Heart left ventricle (tissue), 16 donors: ENCODE data around the gene CCR3. TPM values are rescaled to one million over a fixed set of nuclear protein-coding genes. Genes with fewer than 3 reads are reported as not detected.

ENCODE experiments used
- ATAC-seq, 4 donors: fragments of 200-7000 bp; cut with Tn5 transposase; one replicate each; pipeline ENCODE4 v1.9.1; 2020 to 2022; ENCODE audit warnings: moderate library complexity in 4 of 4, mild to moderate bottlenecking in 3 of 4, moderate number of reproducible peaks in 1 of 4
- DNase-seq, 5 donors: peaks; one replicate each; pipeline ENCODE4 v3.0.0-alpha.2; 2020
- H3K27ac ChIP-seq, 12 donors: fragments of 200-600 bp; sonication (generic) in 4 of 12; one replicate each; pipeline versions ENCODE4 v1.5.0 to v1.8.0; 2016 to 2022; ENCODE audit warnings: mild to moderate bottlenecking in 2 of 12
- H3K27me3 ChIP-seq, 9 donors: fragments of 200-600 bp; sonication (generic) in 2 of 9; one replicate each; pipeline versions ENCODE4 v1.5.1 to v1.8.0; 2016 to 2022; ENCODE audit warnings: mild to moderate bottlenecking in 3 of 9
- H3K36me3 ChIP-seq, 9 donors: fragments of 200-600 bp; sonication (generic) in 2 of 9; one replicate each; pipeline versions ENCODE4 v1.5.0 to v1.8.0; 2018 to 2022; ENCODE audit warnings: mild to moderate bottlenecking in 2 of 9
- H3K4me1 ChIP-seq, 12 donors: fragments of 200-600 bp; sonication (generic) in 4 of 12; one replicate each; pipeline versions ENCODE4 v1.5.0 to v1.8.0; 2016 to 2022; ENCODE audit warnings: mild to moderate bottlenecking in 3 of 12
- H3K4me3 ChIP-seq, 12 donors: fragments of 200-600 bp; sonication (generic) in 4 of 12; one replicate each; pipeline versions ENCODE4 v1.5.0 to v1.8.0; 2017 to 2022; ENCODE audit warnings: mild to moderate bottlenecking in 9 of 12, moderate library complexity in 4 of 12
- H3K9me3 ChIP-seq, 12 donors: fragments of 200-600 bp; sonication (generic) in 4 of 12; one replicate each; pipeline versions ENCODE4 v1.5.0 to v1.8.0; 2016 to 2022; ENCODE audit warnings: mild to moderate bottlenecking in 1 of 12
- POLR2A ChIP-seq, 2 donors: fragments of 450-650 bp; IDR thresholded peaks; one replicate each; pipeline ENCODE4 v1.6.1; 2017; ENCODE audit warnings: antibody characterized with exemption in 2 of 2, mild to moderate bottlenecking in 2 of 2, moderate library complexity in 2 of 2
- WGBS, 4 donors: extraction: QIAGEN DNeasy Blood & Tissue Kit in 2 of 4; methylation state at CpG; one replicate each; pipeline versions ENCODE4 v1.1.5 to v1.1.7; 2013 to 2018; 5-methylcytosine and 5-hydroxymethylcytosine counted together
- intact Hi-C, 10 donors: fragments of 100-400 bp; cut with DNase I; formaldehyde crosslinking; loops; one replicate each; pipeline versions ENCODE4 v1.11.1 to v1.14.2; 2022
- polyA plus RNA-seq, 2 donors: library from polyadenylated mRNA; stranded (reverse); fragments of 200-250 nt; gene quantifications; one replicate each; pipeline ENCODE4 v1.2.3, GENCODE V29; 2013
- total RNA-seq, 9 donors: library from RNA; depleted of rRNA in 2 of 9; stranded (reverse); fragments of >200 nt in 2 of 9; fragmentation: NEBNext Ultra II Directional in 3 of 9; extraction: Animal tissue kit (Norgen Biotek cat#: 25700) in 3 of 9; gene quantifications; one replicate each; pipeline versions ENCODE4 v1.1.0 to v1.2.4, GENCODE V29; 2016 to 2023
- TF ChIP-seq, protein P1 (sequence below), 12 donors: fragments of 200-600 bp; sonication (generic) in 4 of 12; IDR thresholded peaks; one replicate each; pipeline versions ENCODE4 v1.5.0 to v1.8.0; 2018 to 2022; ENCODE audit warnings: antibody characterized with exemption in 12 of 12, mild to moderate bottlenecking in 5 of 12
- donor health status: ischemic (EF 13 %, LVEDD 7.1; RV severe dilation, severe dysfunction).
- donor health status: healthy with polysubstance abuse.
- donor health status: DM: no; HTN: yes; CAD: no.
- donor health status: DM: no; HTN: no; CAD: no.
- donor health status: ischemic (EF 25% LVEDD 6.9; RV normal size, moderate dysfunction).
- donor health status: ischemic (EF 25% LVEDD 5.7; RV mildly dilated, moderate dysfunction).
- donor health status: healthy.
- donor health status: DM: yes; HTN: yes; CAD: no.
- donor health status: ischemic (EF 35%, LVEDD 5.7; RV mildly dilated, moderate dysfunction).
- donor health status: nonischemic (EF 11% LVEDD 7.7; RV severe dilation, severe dysfunction).
- donor health status: DM: yes; HTN: yes; CAD: no.
- donor health status: PGD.
- donor health status: ischemic (EF 29% LVEDD 5.4; RV normal size, mild dysfunction).
- donor health status: nonischemic (EF 23%, LVEDD 6.1; RV moderate dilation, normal function).

Gene CCR3
- total and polyA plus RNA-seq, 11 donors: 0.20 to 0.27 TPM; not detected in 9

DNA sequence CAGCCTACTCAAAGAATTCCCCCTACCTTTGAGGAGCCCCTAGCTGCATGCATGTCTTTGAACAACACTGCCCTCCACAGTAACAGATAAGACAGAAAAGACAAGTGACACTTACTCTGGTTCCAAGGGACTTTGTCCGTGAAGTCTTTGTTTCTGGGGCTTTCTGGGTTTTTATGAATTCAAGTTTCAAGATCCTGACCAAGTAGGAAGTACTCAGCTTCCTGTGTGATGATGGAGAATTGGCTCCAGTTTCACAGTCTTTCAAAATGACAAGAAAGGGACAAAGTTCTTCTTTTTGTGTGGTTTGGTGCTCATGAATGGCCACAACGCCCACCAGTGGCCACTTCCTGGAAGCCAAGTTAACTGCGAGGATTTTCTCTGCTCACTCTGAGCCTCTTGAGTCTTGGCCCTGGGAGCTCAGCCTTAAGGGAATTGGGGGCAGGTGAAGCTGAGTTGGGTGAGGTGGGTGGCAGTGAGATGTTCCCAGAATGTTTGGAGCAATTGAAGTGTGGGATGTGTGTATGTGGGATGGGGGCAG, 34.0 kb upstream of the CCR3 start, which contains the start of gene CCR1:
Gene CCR1 (minus strand): TSS at position 147 of the 538 bp plus-strand sequence. CDS start 4,000 bp downstream, outside the sequence.
- no peaks in the 10 kb centered on the region for H3K9me3 ChIP-seq
- H3K27me3 ChIP-seq: no peaks in the 10 kb centered on the region
- intact Hi-C loops: loop anchor here in 1 of 10 donors (5.0 kb wide), 1 partner anchor 121 kb away; no protein-coding TSS in a partner anchor
- TF ChIP-seq POLR2A (IDR thresholded peaks at IDR 0.05): no peak
- TF ChIP-seq, protein P1, sequence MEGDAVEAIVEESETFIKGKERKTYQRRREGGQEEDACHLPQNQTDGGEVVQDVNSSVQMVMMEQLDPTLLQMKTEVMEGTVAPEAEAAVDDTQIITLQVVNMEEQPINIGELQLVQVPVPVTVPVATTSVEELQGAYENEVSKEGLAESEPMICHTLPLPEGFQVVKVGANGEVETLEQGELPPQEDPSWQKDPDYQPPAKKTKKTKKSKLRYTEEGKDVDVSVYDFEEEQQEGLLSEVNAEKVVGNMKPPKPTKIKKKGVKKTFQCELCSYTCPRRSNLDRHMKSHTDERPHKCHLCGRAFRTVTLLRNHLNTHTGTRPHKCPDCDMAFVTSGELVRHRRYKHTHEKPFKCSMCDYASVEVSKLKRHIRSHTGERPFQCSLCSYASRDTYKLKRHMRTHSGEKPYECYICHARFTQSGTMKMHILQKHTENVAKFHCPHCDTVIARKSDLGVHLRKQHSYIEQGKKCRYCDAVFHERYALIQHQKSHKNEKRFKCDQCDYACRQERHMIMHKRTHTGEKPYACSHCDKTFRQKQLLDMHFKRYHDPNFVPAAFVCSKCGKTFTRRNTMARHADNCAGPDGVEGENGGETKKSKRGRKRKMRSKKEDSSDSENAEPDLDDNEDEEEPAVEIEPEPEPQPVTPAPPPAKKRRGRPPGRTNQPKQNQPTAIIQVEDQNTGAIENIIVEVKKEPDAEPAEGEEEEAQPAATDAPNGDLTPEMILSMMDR (IDR thresholded peaks at IDR 0.05): peak in 7 of 12 donors; percentile 10 to 42 (median 21)
- H3K36me3 ChIP-seq: peaks cover 0 to 8% (median 0%) of the 10 kb centered on the region in 9 donors
- DNase-seq (peak in 3 of 5 donors; percentile 29 to 51 (median 48)), ATAC-seq (peak in 3 of 4 donors; percentile 55 to 64 (median 61))
- peaks cover 0 to 65% (median 0%) of the 10 kb centered on the region in 12 donors for H3K4me1 ChIP-seq
- peak within 1 kb of the TSS in 6 of 12 donors; percentile 10 to 90 (median 24) for H3K27ac ChIP-seq
- H3K4me3 ChIP-seq: peak within 1 kb of the TSS in 9 of 12 donors; percentile 7 to 63 (median 27)
- WGBS, 4 donors: 18 to 23% (median 20%) methylated on average over 3 of the region's 3 CpGs

DNA sequence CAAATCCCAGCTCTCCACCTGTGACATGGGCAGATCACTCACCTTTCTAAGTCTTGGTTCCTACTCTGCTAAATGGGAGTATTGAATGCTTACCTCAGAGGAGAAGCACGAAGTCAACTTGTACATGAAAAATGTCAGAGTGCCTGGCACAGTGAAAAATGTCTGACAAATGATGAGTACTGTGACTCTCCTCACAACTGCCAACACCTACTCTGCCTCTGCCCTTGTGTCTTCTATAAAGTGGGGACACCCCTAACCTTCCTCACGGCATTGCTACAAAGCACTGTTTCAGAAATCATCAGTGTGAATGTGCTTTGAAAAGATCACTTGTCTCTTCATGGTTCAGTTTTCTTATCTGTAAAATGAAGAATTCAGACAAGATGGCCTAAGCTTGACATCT, 33.2 kb upstream of the CCR3 start:
- ATAC-seq: no peak
- intact Hi-C loops: loop anchor here in 1 of 10 donors (5.0 kb wide), 1 partner anchor 122 kb away; no protein-coding TSS in a partner anchor
- Histone ChIP-seq H3K36me3 (peaks cover 0 to under 1% (median 0%) of the 10 kb centered on the region in 9 donors), H3K27ac (peak overlapping the region in 1 of 12 donors; percentile 90), H3K27me3 (peaks cover 0 to 3% (median 0%) of the 10 kb centered on the region in 9 donors), H3K4me1 (peaks cover 0 to 66% (median 0%) of the 10 kb centered on the region in 12 donors), H3K4me3 (no peak overlapping the region), H3K9me3 (no peaks in the 10 kb centered on the region)
- TF ChIP-seq, protein P1 (IDR thresholded peaks at IDR 0.05): no peak
- TF ChIP-seq POLR2A (IDR thresholded peaks at IDR 0.05): no peak
- DNase-seq: no peak
- WGBS, 4 donors: 34 to 49% (median 40%) methylated on average over 2 of the region's 2 CpGs

DNA sequence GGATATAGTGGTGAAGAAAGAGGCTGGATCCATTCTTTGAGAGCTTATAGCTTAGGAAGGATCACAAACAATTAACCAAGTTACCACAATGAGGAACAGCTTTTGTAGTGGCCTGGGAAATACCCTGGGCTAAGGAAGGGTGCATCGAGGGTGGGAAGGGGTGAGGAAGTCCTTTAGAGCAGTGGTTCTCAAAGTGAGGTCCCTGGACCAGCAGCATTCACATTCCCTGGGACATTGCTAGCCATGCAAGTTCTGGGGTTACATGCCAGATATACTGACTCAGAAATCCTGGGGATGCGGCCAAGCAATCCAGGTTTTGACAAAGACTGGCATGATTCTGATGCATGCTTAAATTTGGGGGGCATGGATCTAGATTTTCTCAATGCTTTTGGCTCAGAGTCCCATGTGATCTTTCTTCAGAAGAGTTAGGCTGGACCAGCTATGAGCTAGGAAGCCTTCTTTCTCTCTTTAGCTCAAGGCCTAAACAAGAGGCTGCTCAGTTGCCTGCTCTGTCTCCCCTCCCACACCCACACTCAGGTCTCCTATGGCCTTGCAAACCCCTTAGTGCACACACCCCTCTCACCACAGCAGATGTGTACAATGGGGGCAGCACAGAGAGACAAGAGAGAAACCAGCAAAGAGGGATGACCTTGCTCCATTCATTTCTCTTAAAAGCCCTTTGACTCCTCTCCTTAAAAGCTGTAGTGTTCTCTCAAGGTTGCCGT, 32.4 kb upstream of the CCR3 start:
- Histone ChIP-seq H3K4me3 (no peak overlapping the region), H3K9me3 (no peaks in the 10 kb centered on the region), H3K4me1 (peaks cover 0 to 68% (median 0%) of the 10 kb centered on the region in 12 donors), H3K36me3 (no peaks in the 10 kb centered on the region), H3K27ac (peak overlapping the region in 1 of 12 donors; percentile 90), H3K27me3 (peaks cover 0 to 10% (median 3%) of the 10 kb centered on the region in 9 donors)
- ATAC-seq: no peak
- no peak for DNase-seq
- no peak for TF ChIP-seq POLR2A (IDR thresholded peaks at IDR 0.05)
- TF ChIP-seq, protein P1 (IDR thresholded peaks at IDR 0.05): no peak
- 72 to 94% (median 84%) methylated on average over 3 of the region's 3 CpGs for WGBS, 4 donors
- intact Hi-C loops: loop anchor here in 1 of 10 donors (5.0 to 10.0 kb wide), 2 partner anchors 123 to 155 kb away; no protein-coding TSS in a partner anchor

DNA sequence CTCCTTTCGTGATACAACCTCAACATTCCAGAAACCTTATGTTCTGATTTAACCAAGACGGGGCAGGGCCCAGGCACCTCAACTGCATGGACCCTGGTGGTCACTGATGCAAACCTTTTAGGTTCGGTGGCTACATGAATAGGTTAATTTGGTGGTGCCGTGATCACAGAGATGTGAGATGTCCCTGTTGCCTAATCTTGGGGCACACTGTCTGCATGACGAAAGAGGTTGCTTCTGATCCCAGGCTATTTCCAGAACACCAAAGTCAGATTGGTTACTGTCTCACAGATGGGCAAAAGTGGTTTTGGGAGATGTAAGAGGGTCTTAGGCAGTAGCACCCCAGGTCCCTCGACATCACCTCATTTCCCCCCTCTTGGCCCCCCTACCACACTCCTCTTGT, 30.2 kb upstream of the CCR3 start:
- intact Hi-C loops: loop anchor here in 1 of 10 donors (10.0 kb wide), 1 partner anchor 153 kb away; no protein-coding TSS in a partner anchor
- TF ChIP-seq POLR2A (IDR thresholded peaks at IDR 0.05): no peak
- Histone ChIP-seq H3K27me3 (peaks cover 0 to 22% (median 3%) of the 10 kb centered on the region in 9 donors), H3K4me3 (no peak overlapping the region), H3K9me3 (no peaks in the 10 kb centered on the region), H3K27ac (no peak overlapping the region), H3K36me3 (no peaks in the 10 kb centered on the region), H3K4me1 (peaks cover 0 to 59% (median 0%) of the 10 kb centered on the region in 12 donors)
- WGBS, 4 donors: 72 to 79% (median 74%) methylated on average over 6 of the region's 6 CpGs
- DNase-seq: no peak
- no peak for ATAC-seq
